ENCODE results near the gene PADI2.

DNA sequence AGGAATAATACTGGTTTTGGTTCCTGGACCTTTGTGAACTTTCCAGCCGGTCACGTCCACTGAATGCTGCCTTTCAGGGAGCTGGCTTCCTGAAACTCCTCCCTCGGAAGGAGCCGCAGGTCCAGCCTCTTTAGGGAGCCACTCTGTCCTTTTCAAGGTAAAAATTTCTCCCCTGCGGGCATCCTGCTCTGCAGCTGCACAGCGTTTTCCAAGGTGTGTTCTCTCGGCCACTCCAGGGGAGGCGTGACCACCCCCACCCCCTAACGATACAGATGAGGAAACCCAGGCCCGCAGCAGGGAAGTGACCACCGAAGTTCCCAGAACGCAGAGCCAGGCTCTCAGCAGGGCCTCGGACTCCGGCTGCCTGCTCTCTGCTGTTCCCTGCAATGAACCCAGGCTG lies 21.5 kb downstream of the PADI2 start:
- TF ChIP-seq POLR2A (IDR thresholded peaks at IDR 0.05): no peak
- TF ChIP-seq, protein P1, sequence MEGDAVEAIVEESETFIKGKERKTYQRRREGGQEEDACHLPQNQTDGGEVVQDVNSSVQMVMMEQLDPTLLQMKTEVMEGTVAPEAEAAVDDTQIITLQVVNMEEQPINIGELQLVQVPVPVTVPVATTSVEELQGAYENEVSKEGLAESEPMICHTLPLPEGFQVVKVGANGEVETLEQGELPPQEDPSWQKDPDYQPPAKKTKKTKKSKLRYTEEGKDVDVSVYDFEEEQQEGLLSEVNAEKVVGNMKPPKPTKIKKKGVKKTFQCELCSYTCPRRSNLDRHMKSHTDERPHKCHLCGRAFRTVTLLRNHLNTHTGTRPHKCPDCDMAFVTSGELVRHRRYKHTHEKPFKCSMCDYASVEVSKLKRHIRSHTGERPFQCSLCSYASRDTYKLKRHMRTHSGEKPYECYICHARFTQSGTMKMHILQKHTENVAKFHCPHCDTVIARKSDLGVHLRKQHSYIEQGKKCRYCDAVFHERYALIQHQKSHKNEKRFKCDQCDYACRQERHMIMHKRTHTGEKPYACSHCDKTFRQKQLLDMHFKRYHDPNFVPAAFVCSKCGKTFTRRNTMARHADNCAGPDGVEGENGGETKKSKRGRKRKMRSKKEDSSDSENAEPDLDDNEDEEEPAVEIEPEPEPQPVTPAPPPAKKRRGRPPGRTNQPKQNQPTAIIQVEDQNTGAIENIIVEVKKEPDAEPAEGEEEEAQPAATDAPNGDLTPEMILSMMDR (IDR thresholded peaks at IDR 0.05): no peak
